HCT116 (cell line): ENCODE data around the gene OSBP2. TPM values are rescaled to one million over a fixed set of nuclear protein-coding genes. Genes with fewer than 3 reads are reported as not detected.
A peak's percentile ranks its signal among the peaks of the same experiment; 100 is the strongest.

ENCODE experiments used
- ATAC-seq: fragments of 200-7000 bp; cut with Tn5 transposase; 2 replicates; pipeline ENCODE4 v1.9.1; 2020; ENCODE audit warnings: mild to moderate bottlenecking, moderate library complexity
- BruUV-seq: library from RNA; stranded (reverse); fragments of 400-500 nt; replicated peaks from 2 replicates; lab custom pipeline; 2021; lab: Mats Ljungman, UMichigan
- CTCF ChIA-PET: fragments of 300-600 bp; sonication (Branson Sonifier 250); formaldehyde crosslinking; loops from one replicate; lab custom pipeline; 2021; ENCODE audit warnings: antibody characterized with exemption; lab: Charles Lee
- POLR2A ChIA-PET: fragments of 300-600, 350-600 bp; sonication (Branson Sonifier 250); formaldehyde crosslinking; loops from one replicate; lab custom pipeline; 2021; ENCODE audit warnings: antibody characterized with exemption; lab: Charles Lee
- RAD21 ChIA-PET, 2 experiments: fragments of 300-600 bp; sonication (Branson Sonifier 250); formaldehyde crosslinking; loops; one replicate each; lab custom pipeline; 2023; ENCODE audit warnings: low total read pairs in 2 of 2; ENCODE audit not compliant: uncharacterized antibody in 2 of 2, unreplicated experiment in 2 of 2, low non-redundant PET in 1 of 2; lab: Charles Lee
- DNase-seq: peaks from one replicate; pipeline ENCODE4 v3.0.0-alpha.2; 2010; ENCODE audit warnings: low read depth, low spot score
- H2AFZ ChIP-seq: fragments of 200-600 bp; shearing (Covaris generic), sonication (generic); 2 replicates; pipeline ENCODE4 v1.6.1; 2017; ENCODE audit warnings: low read depth, mixed run types, mixed read lengths, antibody characterized with exemption, low read length; ENCODE audit not compliant: poor library complexity, severe bottlenecking
- H3K27ac ChIP-seq: 2 replicates; pipeline ENCODE4 v1.5.1; 2012; ENCODE audit warnings: low read depth, low read length
- H3K27me3 ChIP-seq: fragments of 200-600 bp; sonication (generic); 2 replicates; pipeline ENCODE4 v1.6.1; 2016; ENCODE audit warnings: mixed run types, low read length, mixed read lengths; ENCODE audit not compliant: insufficient read depth
- H3K36me3 ChIP-seq, 2 experiments: fragments of 200-500 bp in 1 of 2; fragments of 200-600 bp in 1 of 2; sonication (Bioruptor generic) in 1 of 2; sonication (generic) in 1 of 2; 2 replicates each; pipeline versions ENCODE4 v1.5.1 to v1.6.1; 2014 to 2016; ENCODE audit warnings: low read length in 2 of 2, inconsistent platforms in 1 of 2, mixed read lengths in 1 of 2, mixed run types in 1 of 2; ENCODE audit not compliant: insufficient read depth in 2 of 2, control insufficient read depth in 1 of 2
- H3K4me1 ChIP-seq, 2 experiments: fragments of 200-600 bp in 1 of 2; sonication (generic) in 1 of 2; 2 replicates each; pipeline versions ENCODE4 v1.5.1 to v1.6.1; 2012 to 2017; ENCODE audit warnings: low read length in 2 of 2, inconsistent platforms in 1 of 2, mild to moderate bottlenecking in 1 of 2, mixed read lengths in 1 of 2, mixed run types in 1 of 2, moderate library complexity in 1 of 2; ENCODE audit not compliant: insufficient read depth in 2 of 2, control insufficient read depth in 1 of 2
- H3K4me2 ChIP-seq: fragments of 200-600 bp; sonication (generic); 2 replicates; pipeline ENCODE4 v1.6.1; 2017; ENCODE audit warnings: mixed run types, low read length, mixed read lengths
- H3K4me3 ChIP-seq, 2 experiments: fragments of 200-600 bp in 1 of 2; sonication (generic) in 1 of 2; replicated peaks in 1 of 2; 2 replicates each; pipeline ENCODE4 v1.5.1; 2011 to 2016; ENCODE audit warnings: low read length in 2 of 2, control low read depth in 1 of 2, low read depth in 1 of 2, mild to moderate bottlenecking in 1 of 2, mixed read lengths in 1 of 2, mixed run types in 1 of 2
- H3K79me2 ChIP-seq: fragments of 200-600 bp; sonication (generic); 2 replicates; pipeline ENCODE4 v1.6.1; 2017; ENCODE audit warnings: mild to moderate bottlenecking, mixed run types, low read length, moderate library complexity, mixed read lengths; ENCODE audit not compliant: insufficient read depth
- H3K9ac ChIP-seq: fragments of 200-600 bp; sonication (generic); 2 replicates; pipeline ENCODE4 v1.6.1; 2016; ENCODE audit warnings: low read length, mixed read lengths
- H3K9me2 ChIP-seq: fragments of 200-600 bp; sonication (generic), shearing (Covaris generic); 2 replicates; pipeline ENCODE4 v1.6.1; 2017; ENCODE audit warnings: mixed run types, mild to moderate bottlenecking, moderate library complexity; ENCODE audit not compliant: insufficient read depth
- H3K9me3 ChIP-seq, 2 experiments: fragments of 200-500 bp in 1 of 2; fragments of 200-600 bp in 1 of 2; sonication (Bioruptor generic) in 1 of 2; sonication (generic) in 1 of 2; 2 replicates each; pipeline ENCODE4 v1.6.1; 2014 to 2017; ENCODE audit warnings: low read length in 2 of 2, mixed read lengths in 2 of 2, inconsistent platforms in 1 of 2, low read depth in 1 of 2, mild to moderate bottlenecking in 1 of 2, mixed run types in 1 of 2, moderate library complexity in 1 of 2; ENCODE audit not compliant: control insufficient read depth in 1 of 2, insufficient read depth in 1 of 2
- H4K20me1 ChIP-seq: fragments of 200-600 bp; sonication (generic), shearing (Covaris generic); 2 replicates; pipeline ENCODE4 v1.6.1; 2017; ENCODE audit warnings: mixed run types, mild to moderate bottlenecking, moderate library complexity; ENCODE audit not compliant: insufficient read depth
- ATF3 ChIP-seq: IDR thresholded peaks from 2 replicates; pipeline ENCODE4 v1.6.1; 2012
- CTCF ChIP-seq, 3 experiments: fragments of 200-600 bp in 1 of 3; sonication (generic) in 1 of 3; IDR thresholded peaks in 2 of 3; conservative IDR thresholded peaks in 1 of 3; 2 replicates each; pipeline ENCODE4 v1.5.1; 2012 to 2017; ENCODE audit warnings: low read depth in 2 of 3, low read length in 2 of 3, antibody characterized with exemption in 1 of 3, borderline replicate concordance in 1 of 3, control low read depth in 1 of 3, mild to moderate bottlenecking in 1 of 3, mixed read lengths in 1 of 3, mixed run types in 1 of 3, moderate library complexity in 1 of 3; ENCODE audit not compliant: insufficient read depth in 1 of 3
- EGR1 ChIP-seq: IDR thresholded peaks from 2 replicates; pipeline ENCODE4 v1.6.1; 2012; ENCODE audit warnings: low read depth
- ELF1 ChIP-seq: IDR thresholded peaks from 2 replicates; pipeline ENCODE4 v1.6.1; 2012; ENCODE audit warnings: low read depth, borderline replicate concordance
- EZH2 ChIP-seq: fragments of 200-600 bp; sonication (generic); IDR thresholded peaks from 2 replicates; pipeline ENCODE4 v1.6.1; 2017; ENCODE audit warnings: antibody characterized with exemption, mixed run types
- EZH2phosphoT487 ChIP-seq: fragments of 200-600 bp; IDR thresholded peaks from 2 replicates; pipeline ENCODE4 v1.6.1; 2018; ENCODE audit warnings: antibody characterized with exemption, borderline replicate concordance
- JUND ChIP-seq: IDR thresholded peaks from 2 replicates; pipeline ENCODE4 v1.6.1; 2012
- MAX ChIP-seq: IDR thresholded peaks from 2 replicates; pipeline ENCODE4 v1.6.1; 2012
- RAD21 ChIP-seq: IDR thresholded peaks from 2 replicates; pipeline ENCODE4 v1.6.1; 2012; ENCODE audit warnings: low read depth, mild to moderate bottlenecking
- REST ChIP-seq: IDR thresholded peaks from 2 replicates; pipeline ENCODE4 v1.6.1; 2012; ENCODE audit warnings: low read depth
- SIN3A ChIP-seq: IDR thresholded peaks from 2 replicates; pipeline ENCODE4 v1.6.1; 2012; ENCODE audit warnings: low read depth
- SP1 ChIP-seq: IDR thresholded peaks from 2 replicates; pipeline ENCODE4 v1.6.1; 2012; ENCODE audit warnings: low read depth
- TCF7L2 ChIP-seq: IDR thresholded peaks from 2 replicates; pipeline ENCODE4 v1.7.0; 2011; ENCODE audit warnings: borderline replicate concordance, inconsistent platforms; ENCODE audit not compliant: insufficient read depth, insufficient read length; ENCODE audit errors: extremely low read depth
- ZFX ChIP-seq: fragments of 450-650 bp; IDR thresholded peaks from 2 replicates; pipeline ENCODE4 v1.6.1; 2017
- ZNF274 ChIP-seq: fragments of 200-500 bp; sonication (Bioruptor generic); IDR thresholded peaks from 2 replicates; pipeline ENCODE4 v1.6.1; 2014; ENCODE audit warnings: mild to moderate bottlenecking, low read depth, low read length, inconsistent platforms
- intact Hi-C: fragments of 100-400 bp; cut with micrococcal nuclease; formaldehyde crosslinking; loops from 2 replicates; pipeline ENCODE4 v1.10.0; 2022
- total RNA-seq: library from RNA; stranded (reverse); gene quantifications from one replicate; pipeline ENCODE4 v1.2.1, GENCODE V29; 2021; ENCODE audit not compliant: unreplicated experiment

The OSBP2 gene
- total RNA-seq, 1 experiment from 2014 or later = 12.9 TPM

GRCh38 chr22:30744224-30744623 is 49.5 kb downstream of the OSBP2 start:
- no peak for ATAC-seq
- CTCF ChIA-PET = interaction anchor here (0.5 to 1.2 kb wide), 2 partner anchors 11 to 138 kb away, joined by 4 read pairs; no protein-coding TSS in a partner anchor
- POLR2A ChIA-PET = no interaction called here

GRCh38 chr22:30747493-30747892 is 52.8 kb downstream of the OSBP2 start:
- H3K4me1 ChIP-seq = peaks cover 0 to 15% of the 10 kb centered on the region in 2 experiments; a peak in 3 of 4 replicates
- no peaks in the 10 kb centered on the region for H4K20me1 ChIP-seq
- H3K4me2 ChIP-seq = peak overlapping the region; percentile 17; the same call in 1 of the 2 replicates
- no peak overlapping the region for H3K27ac ChIP-seq
- DNase-seq = no peak
- TF ChIP-seq ELF1 (no peak; the same call in 1 of the 2 replicates), RAD21 (no peak), ZFX (no peak), REST (no peak), EZH2 (no peak), TCF7L2 (no peak), ZNF274 (no peak), SP1 (no peak), EZH2phosphoT487 (no peak), ATF3 (no peak), EGR1 (no peak), SIN3A (no peak), CTCF (IDR thresholded peaks at IDR 0.05 in 2 of 3, conservative IDR thresholded peaks at IDR 0.05 in 1 of 3; ENCODE audit: borderline replicate concordance in 1 of 3, insufficient read depth in 1 of 3, low read depth in 2 of 3, low read length in 2 of 3) (no peak), JUND (no peak)
- TF ChIP-seq, all 23 proteins: peak for 0
- no peak overlapping the region for H3K4me3 ChIP-seq
- intact Hi-C loops = no loop called here
- no peaks in the 10 kb centered on the region for H3K36me3 ChIP-seq
- H3K9me3 ChIP-seq = no peaks in the 10 kb centered on the region
- H3K79me2 ChIP-seq = no peaks in the 10 kb centered on the region
- no peak overlapping the region for H2AFZ ChIP-seq
- no TSS peak for BruUV-seq
- H3K9ac ChIP-seq = no peak overlapping the region
- ATAC-seq = peak; percentile 70
- ChIA-PET POLR2A (no interaction called here), RAD21 (no interaction called here), CTCF (interaction anchor here (0.9 to 1.5 kb wide), 2 partner anchors 16 to 113 kb away, joined by 3 read pairs; no protein-coding TSS in a partner anchor)
- H3K9me2 ChIP-seq = no peaks in the 10 kb centered on the region
- H3K27me3 ChIP-seq = no peaks in the 10 kb centered on the region

More at GRCh38 chr22:30744224-30744623, 49.5 kb downstream of the OSBP2 start:
- no peak overlapping the region for H3K27ac ChIP-seq
- H3K4me3 ChIP-seq = no peak overlapping the region
- H4K20me1 ChIP-seq = no peaks in the 10 kb centered on the region
- no peak for DNase-seq
- intact Hi-C loops = no loop called here
- no peak overlapping the region for H2AFZ ChIP-seq
- H3K9me2 ChIP-seq = no peaks in the 10 kb centered on the region
- no TSS peak for BruUV-seq
- no peak for TF ChIP-seq MAX
- no peak for TF ChIP-seq EZH2
- TF ChIP-seq SIN3A = no peak
- H3K36me3 ChIP-seq = no peaks in the 10 kb centered on the region
- no peak overlapping the region for H3K4me2 ChIP-seq
- RAD21 ChIA-PET = no interaction called here
- H3K9me3 ChIP-seq = no peaks in the 10 kb centered on the region
- no peak overlapping the region for H3K9ac ChIP-seq
- no peaks in the 10 kb centered on the region for H3K27me3 ChIP-seq
- H3K79me2 ChIP-seq = no peaks in the 10 kb centered on the region
- H3K4me1 ChIP-seq = peaks cover 0 to 9% of the 10 kb centered on the region in 2 experiments; a peak in 3 of 4 replicates
